ENCODE measurements around the gene ADAMTS12.

DNA sequence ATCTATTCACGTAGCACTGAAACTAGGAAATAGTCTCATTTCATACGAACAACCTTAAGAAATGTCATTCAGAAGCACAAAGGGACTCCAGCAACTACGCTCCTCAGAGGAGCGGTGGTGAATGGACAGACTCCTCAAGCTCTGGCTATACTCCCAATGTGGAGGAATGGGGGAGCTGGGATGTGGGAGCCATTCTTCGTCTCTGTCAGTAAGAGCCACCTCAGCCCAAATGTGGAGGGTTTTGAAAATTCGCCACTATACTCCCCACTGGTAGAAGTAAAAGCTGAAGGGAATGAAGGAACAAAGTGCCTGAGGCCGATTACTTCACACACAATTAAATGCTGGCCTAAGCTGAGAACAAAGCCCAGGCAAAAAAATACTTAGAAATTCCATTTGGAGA is 96.3 kb downstream of the ADAMTS12 start:
- TF ChIP-seq, protein P1, sequence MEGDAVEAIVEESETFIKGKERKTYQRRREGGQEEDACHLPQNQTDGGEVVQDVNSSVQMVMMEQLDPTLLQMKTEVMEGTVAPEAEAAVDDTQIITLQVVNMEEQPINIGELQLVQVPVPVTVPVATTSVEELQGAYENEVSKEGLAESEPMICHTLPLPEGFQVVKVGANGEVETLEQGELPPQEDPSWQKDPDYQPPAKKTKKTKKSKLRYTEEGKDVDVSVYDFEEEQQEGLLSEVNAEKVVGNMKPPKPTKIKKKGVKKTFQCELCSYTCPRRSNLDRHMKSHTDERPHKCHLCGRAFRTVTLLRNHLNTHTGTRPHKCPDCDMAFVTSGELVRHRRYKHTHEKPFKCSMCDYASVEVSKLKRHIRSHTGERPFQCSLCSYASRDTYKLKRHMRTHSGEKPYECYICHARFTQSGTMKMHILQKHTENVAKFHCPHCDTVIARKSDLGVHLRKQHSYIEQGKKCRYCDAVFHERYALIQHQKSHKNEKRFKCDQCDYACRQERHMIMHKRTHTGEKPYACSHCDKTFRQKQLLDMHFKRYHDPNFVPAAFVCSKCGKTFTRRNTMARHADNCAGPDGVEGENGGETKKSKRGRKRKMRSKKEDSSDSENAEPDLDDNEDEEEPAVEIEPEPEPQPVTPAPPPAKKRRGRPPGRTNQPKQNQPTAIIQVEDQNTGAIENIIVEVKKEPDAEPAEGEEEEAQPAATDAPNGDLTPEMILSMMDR (IDR thresholded peaks at IDR 0.05), result no peak
- TF ChIP-seq POLR2A (IDR thresholded peaks at IDR 0.05), result no peak

Data from transverse colon (tissue), 3 donors.